ENCODE data around the gene COL4A6.

COL4A6 gene

GRCh38 chrX:108349210-108349609 is 89.0 kb downstream of the COL4A6 start (continued):
- TF ChIP-seq, protein P1, sequence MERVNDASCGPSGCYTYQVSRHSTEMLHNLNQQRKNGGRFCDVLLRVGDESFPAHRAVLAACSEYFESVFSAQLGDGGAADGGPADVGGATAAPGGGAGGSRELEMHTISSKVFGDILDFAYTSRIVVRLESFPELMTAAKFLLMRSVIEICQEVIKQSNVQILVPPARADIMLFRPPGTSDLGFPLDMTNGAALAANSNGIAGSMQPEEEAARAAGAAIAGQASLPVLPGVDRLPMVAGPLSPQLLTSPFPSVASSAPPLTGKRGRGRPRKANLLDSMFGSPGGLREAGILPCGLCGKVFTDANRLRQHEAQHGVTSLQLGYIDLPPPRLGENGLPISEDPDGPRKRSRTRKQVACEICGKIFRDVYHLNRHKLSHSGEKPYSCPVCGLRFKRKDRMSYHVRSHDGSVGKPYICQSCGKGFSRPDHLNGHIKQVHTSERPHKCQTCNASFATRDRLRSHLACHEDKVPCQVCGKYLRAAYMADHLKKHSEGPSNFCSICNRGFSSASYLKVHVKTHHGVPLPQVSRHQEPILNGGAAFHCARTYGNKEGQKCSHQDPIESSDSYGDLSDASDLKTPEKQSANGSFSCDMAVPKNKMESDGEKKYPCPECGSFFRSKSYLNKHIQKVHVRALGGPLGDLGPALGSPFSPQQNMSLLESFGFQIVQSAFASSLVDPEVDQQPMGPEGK (CRISPR knock-in tag; IDR thresholded peaks at IDR 0.05; ENCODE audit: borderline replicate concordance) = no peak

GRCh38 chrX:108348525-108348924 is 89.7 kb downstream of the COL4A6 start:
- TF ChIP-seq RARB (CRISPR knock-in tag; IDR thresholded peaks at IDR 0.05) (no peak), ESRRG (CRISPR knock-in tag; IDR thresholded peaks at IDR 0.05) (no peak), TCF4 (CRISPR knock-in tag; IDR thresholded peaks at IDR 0.05; ENCODE audit: borderline replicate concordance) (no peak), SNAI2 (CRISPR knock-in tag; IDR thresholded peaks at IDR 0.05) (no peak), ZNF70 (CRISPR knock-in tag; IDR thresholded peaks at IDR 0.05) (no peak), ISL1 (CRISPR knock-in tag; IDR thresholded peaks at IDR 0.05) (no peak), TOX (CRISPR knock-in tag; IDR thresholded peaks at IDR 0.05; ENCODE audit: borderline replicate concordance) (no peak), GLIS3 (CRISPR knock-in tag; IDR thresholded peaks at IDR 0.05) (no peak), CSDC2 (CRISPR knock-in tag; IDR thresholded peaks at IDR 0.05) (no peak), ZNF8 (CRISPR knock-in tag; IDR thresholded peaks at IDR 0.05) (no peak)
- TF ChIP-seq, protein P2, sequence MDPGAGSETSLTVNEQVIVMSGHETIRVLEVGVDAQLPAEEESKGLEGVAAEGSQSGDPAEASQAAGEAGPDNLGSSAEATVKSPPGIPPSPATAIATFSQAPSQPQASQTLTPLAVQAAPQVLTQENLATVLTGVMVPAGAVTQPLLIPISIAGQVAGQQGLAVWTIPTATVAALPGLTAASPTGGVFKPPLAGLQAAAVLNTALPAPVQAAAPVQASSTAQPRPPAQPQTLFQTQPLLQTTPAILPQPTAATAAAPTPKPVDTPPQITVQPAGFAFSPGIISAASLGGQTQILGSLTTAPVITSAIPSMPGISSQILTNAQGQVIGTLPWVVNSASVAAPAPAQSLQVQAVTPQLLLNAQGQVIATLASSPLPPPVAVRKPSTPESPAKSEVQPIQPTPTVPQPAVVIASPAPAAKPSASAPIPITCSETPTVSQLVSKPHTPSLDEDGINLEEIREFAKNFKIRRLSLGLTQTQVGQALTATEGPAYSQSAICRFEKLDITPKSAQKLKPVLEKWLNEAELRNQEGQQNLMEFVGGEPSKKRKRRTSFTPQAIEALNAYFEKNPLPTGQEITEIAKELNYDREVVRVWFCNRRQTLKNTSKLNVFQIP (CRISPR knock-in tag; IDR thresholded peaks at IDR 0.05; ENCODE audit: borderline replicate concordance, low read depth) = no peak
- TF ChIP-seq, protein P1 (CRISPR knock-in tag; IDR thresholded peaks at IDR 0.05; ENCODE audit: borderline replicate concordance) = no peak
- ATAC-seq = no peak

DNA sequence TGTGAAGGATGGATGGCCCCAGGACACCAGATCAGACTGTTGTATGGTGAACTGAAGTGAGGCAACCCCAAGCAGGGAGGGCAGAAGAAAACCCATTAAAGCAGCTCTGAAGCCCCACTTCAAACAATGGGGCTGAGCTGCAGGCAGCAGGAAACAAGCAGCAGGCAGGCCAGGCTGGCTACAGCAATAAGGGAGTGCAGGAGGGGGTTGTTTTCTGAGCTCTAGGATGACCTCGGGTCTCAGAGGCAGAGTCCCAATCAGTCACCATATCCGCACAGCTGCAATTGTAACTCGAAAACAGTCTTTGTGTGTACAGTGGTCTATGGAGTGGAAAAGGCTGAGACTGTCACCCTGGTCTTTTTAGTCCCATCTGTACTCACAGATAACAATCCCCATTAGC is 90.4 kb downstream of the COL4A6 start:
- TF ChIP-seq GLIS3 (CRISPR knock-in tag; IDR thresholded peaks at IDR 0.05) (no peak), BACH2 (CRISPR knock-in tag; IDR thresholded peaks at IDR 0.05; ENCODE audit: borderline replicate concordance) (no peak), ARNTL (CRISPR knock-in tag; IDR thresholded peaks at IDR 0.05; ENCODE audit: borderline replicate concordance, low read depth) (no peak), CSRNP3 (CRISPR knock-in tag; IDR thresholded peaks at IDR 0.05) (no peak), ESRRG (CRISPR knock-in tag; IDR thresholded peaks at IDR 0.05) (no peak), TOX (CRISPR knock-in tag; IDR thresholded peaks at IDR 0.05; ENCODE audit: borderline replicate concordance) (no peak), ZC3H10 (CRISPR knock-in tag; IDR thresholded peaks at IDR 0.05) (no peak), CSDC2 (CRISPR knock-in tag; IDR thresholded peaks at IDR 0.05) (no peak), ZNF8 (CRISPR knock-in tag; IDR thresholded peaks at IDR 0.05) (no peak), RARB (CRISPR knock-in tag; IDR thresholded peaks at IDR 0.05) (no peak), TSHZ2 (CRISPR knock-in tag; IDR thresholded peaks at IDR 0.05) (no peak), ISL1 (CRISPR knock-in tag; IDR thresholded peaks at IDR 0.05) (no peak), PPARA (CRISPR knock-in tag; IDR thresholded peaks at IDR 0.05; ENCODE audit: borderline replicate concordance) (no peak), SNAI2 (CRISPR knock-in tag; IDR thresholded peaks at IDR 0.05) (no peak), ZNF565 (CRISPR knock-in tag; conservative IDR thresholded peaks at IDR 0.05; ENCODE audit: low read depth) (no peak)
- TF ChIP-seq, protein P3, sequence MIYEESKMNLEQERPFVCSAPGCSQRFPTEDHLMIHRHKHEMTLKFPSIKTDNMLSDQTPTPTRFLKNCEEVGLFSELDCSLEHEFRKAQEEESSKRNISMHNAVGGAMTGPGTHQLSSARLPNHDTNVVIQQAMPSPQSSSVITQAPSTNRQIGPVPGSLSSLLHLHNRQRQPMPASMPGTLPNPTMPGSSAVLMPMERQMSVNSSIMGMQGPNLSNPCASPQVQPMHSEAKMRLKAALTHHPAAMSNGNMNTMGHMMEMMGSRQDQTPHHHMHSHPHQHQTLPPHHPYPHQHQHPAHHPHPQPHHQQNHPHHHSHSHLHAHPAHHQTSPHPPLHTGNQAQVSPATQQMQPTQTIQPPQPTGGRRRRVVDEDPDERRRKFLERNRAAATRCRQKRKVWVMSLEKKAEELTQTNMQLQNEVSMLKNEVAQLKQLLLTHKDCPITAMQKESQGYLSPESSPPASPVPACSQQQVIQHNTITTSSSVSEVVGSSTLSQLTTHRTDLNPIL (CRISPR knock-in tag; IDR thresholded peaks at IDR 0.05; ENCODE audit: low read depth) = no peak
- ATAC-seq = no peak
